Suprapubic skin (tissue), 4 donors: ENCODE measurements around the gene THSD7A.

Experiments
- POLR2A ChIP-seq, 2 donors: fragments of 450-650 bp; IDR thresholded peaks; one replicate each; pipeline ENCODE4 v1.6.1; 2017; ENCODE audit warnings: antibody characterized with exemption in 2 of 2, mild to moderate bottlenecking in 2 of 2, moderate library complexity in 2 of 2
- POLR2AphosphoS5 ChIP-seq, 3 donors: sonication (generic); formaldehyde crosslinking; IDR thresholded peaks; one replicate each; pipeline ENCODE4 v1.6.1; 2017; ENCODE audit warnings: antibody characterized with exemption in 3 of 3
- TF ChIP-seq, protein P1 (sequence below), 2 donors: fragments of 200-600 bp in 1 of 2; fragments of 450-650 bp in 1 of 2; sonication (generic) in 1 of 2; IDR thresholded peaks; one replicate each; pipeline ENCODE4 v1.5.1; 2016 to 2019; ENCODE audit warnings: antibody characterized with exemption in 2 of 2, mild to moderate bottlenecking in 1 of 2, moderate library complexity in 1 of 2

DNA sequence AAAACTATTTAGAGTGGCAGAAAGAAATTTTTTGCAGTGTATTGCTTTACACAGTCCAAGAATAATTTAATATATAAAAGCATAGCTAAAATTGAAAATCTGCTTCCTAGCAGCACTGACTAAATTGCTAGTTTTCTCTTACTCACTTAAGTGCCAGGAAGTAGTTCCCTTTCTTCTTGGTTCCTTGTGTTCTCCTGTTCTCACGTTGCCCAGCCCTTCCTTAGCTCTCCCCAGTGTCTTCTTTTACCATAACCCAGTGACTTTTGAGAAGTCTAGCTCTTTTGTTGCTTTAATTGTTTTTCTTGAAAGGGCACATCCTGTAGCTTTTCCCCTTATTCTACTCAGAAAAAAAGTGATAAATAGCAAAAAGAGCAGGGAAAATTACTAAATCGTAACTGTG lies 215.5 kb downstream of the THSD7A start:
- TF ChIP-seq POLR2A (IDR thresholded peaks at IDR 0.05) (no peak), POLR2AphosphoS5 (IDR thresholded peaks at IDR 0.05) (no peak)
- TF ChIP-seq, protein P1, sequence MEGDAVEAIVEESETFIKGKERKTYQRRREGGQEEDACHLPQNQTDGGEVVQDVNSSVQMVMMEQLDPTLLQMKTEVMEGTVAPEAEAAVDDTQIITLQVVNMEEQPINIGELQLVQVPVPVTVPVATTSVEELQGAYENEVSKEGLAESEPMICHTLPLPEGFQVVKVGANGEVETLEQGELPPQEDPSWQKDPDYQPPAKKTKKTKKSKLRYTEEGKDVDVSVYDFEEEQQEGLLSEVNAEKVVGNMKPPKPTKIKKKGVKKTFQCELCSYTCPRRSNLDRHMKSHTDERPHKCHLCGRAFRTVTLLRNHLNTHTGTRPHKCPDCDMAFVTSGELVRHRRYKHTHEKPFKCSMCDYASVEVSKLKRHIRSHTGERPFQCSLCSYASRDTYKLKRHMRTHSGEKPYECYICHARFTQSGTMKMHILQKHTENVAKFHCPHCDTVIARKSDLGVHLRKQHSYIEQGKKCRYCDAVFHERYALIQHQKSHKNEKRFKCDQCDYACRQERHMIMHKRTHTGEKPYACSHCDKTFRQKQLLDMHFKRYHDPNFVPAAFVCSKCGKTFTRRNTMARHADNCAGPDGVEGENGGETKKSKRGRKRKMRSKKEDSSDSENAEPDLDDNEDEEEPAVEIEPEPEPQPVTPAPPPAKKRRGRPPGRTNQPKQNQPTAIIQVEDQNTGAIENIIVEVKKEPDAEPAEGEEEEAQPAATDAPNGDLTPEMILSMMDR (IDR thresholded peaks at IDR 0.05): no peak
